SK-N-SH (cell line): ENCODE measurements around the gene PMF1. TPM values are rescaled to one million over a fixed set of nuclear protein-coding genes. Genes with fewer than 3 reads are reported as not detected.

ENCODE experiments used
- CTCF ChIA-PET: fragments of 300-600, 350-600 bp; formaldehyde crosslinking; extraction: SDS; loops from one replicate; lab custom pipeline; 2021; lab: Yijun Ruan, JAX
- POLR2A ChIA-PET: fragments of 350-600 bp; sonication (Branson Sonifier 250); formaldehyde crosslinking; extraction: SDS; loops from one replicate; lab custom pipeline; 2020; ENCODE audit warnings: antibody characterized with exemption, inconsistent platforms; lab: Yijun Ruan, JAX
- DNase-seq: peaks from one replicate; pipeline ENCODE4 v3.0.0; 2012
- H2AFZ ChIP-seq: fragments of 200-600 bp; sonication (generic); 2 replicates; pipeline ENCODE4 v1.8.1; 2016; ENCODE audit warnings: antibody characterized with exemption, mild to moderate bottlenecking, low read depth
- H3F3A ChIP-seq: fragments of 200-600 bp; sonication (generic); replicated peaks from 2 replicates; pipeline ENCODE3; 2016; ENCODE audit warnings: antibody characterized with exemption, mild to moderate bottlenecking; ENCODE audit not compliant: insufficient read depth
- H3K27ac ChIP-seq, 2 experiments: fragments of 200-500 bp in 1 of 2; fragments of 200-600 bp in 1 of 2; sonication (Bioruptor generic) in 1 of 2; sonication (generic), shearing (Covaris generic) in 1 of 2; 2 replicates each; pipeline versions ENCODE4 v1.5.1 to v1.6.1; 2014 to 2016; ENCODE audit warnings: low read depth in 2 of 2, inconsistent platforms in 1 of 2, low read length in 1 of 2, mild to moderate bottlenecking in 1 of 2, mixed read lengths in 1 of 2
- H3K27me3 ChIP-seq: fragments of 200-600 bp; sonication (generic), shearing (Covaris generic); 2 replicates; pipeline ENCODE4 v1.6.1; 2016; ENCODE audit warnings: mixed run types; ENCODE audit not compliant: insufficient read depth
- H3K36me3 ChIP-seq, 2 experiments: fragments of 200-500 bp in 1 of 2; fragments of 200-600 bp in 1 of 2; sonication (Bioruptor generic) in 1 of 2; sonication (generic) in 1 of 2; replicated peaks in 1 of 2; 2 replicates each; pipeline versions ENCODE3 to v1.5.1; 2014 to 2016; ENCODE audit warnings: low read length in 1 of 2, mild to moderate bottlenecking in 1 of 2; ENCODE audit not compliant: insufficient read depth in 2 of 2, control insufficient read depth in 1 of 2
- H3K4me1 ChIP-seq, 2 experiments: fragments of 200-500 bp in 1 of 2; fragments of 200-600 bp in 1 of 2; sonication (Bioruptor generic) in 1 of 2; sonication (generic), shearing (Covaris generic) in 1 of 2; 2 replicates each; pipeline versions ENCODE4 v1.5.1 to v1.6.1; 2014 to 2016; ENCODE audit warnings: low read depth in 1 of 2, low read length in 1 of 2, mixed run types in 1 of 2; ENCODE audit not compliant: insufficient read depth in 2 of 2, control insufficient read depth in 1 of 2
- H3K4me2 ChIP-seq: fragments of 200-600 bp; sonication (generic), shearing (Covaris generic); 2 replicates; pipeline ENCODE4 v1.6.1; 2017; ENCODE audit warnings: mixed run types
- H3K4me3 ChIP-seq, 2 experiments: fragments of 200-500 bp in 1 of 2; fragments of 200-600 bp in 1 of 2; sonication (Bioruptor generic) in 1 of 2; sonication (generic), shearing (Covaris generic) in 1 of 2; 2 replicates each; pipeline versions ENCODE4 v1.5.1 to v1.8.1; 2014 to 2016; ENCODE audit warnings: low read depth in 2 of 2, inconsistent platforms in 1 of 2, low read length in 1 of 2, mild to moderate bottlenecking in 1 of 2, mixed read lengths in 1 of 2, moderate library complexity in 1 of 2
- H3K79me2 ChIP-seq: fragments of 200-600 bp; sonication (generic); 2 replicates; pipeline ENCODE4 v1.8.1; 2017; ENCODE audit warnings: mild to moderate bottlenecking; ENCODE audit not compliant: insufficient read depth
- H3K9ac ChIP-seq: fragments of 200-600 bp; sonication (generic); 2 replicates; pipeline ENCODE4 v1.6.1; 2017; ENCODE audit warnings: mixed run types
- H3K9me2 ChIP-seq: fragments of 200-600 bp; sonication (generic); 2 replicates; pipeline ENCODE4 v1.6.1; 2017; ENCODE audit warnings: mixed run types
- H3K9me3 ChIP-seq: fragments of 200-600 bp; sonication (generic); 2 replicates; pipeline ENCODE4 v1.6.1; 2017; ENCODE audit warnings: mixed run types, mild to moderate bottlenecking, moderate library complexity
- H4K20me1 ChIP-seq: fragments of 200-600 bp; sonication (generic); 2 replicates; pipeline ENCODE4 v1.6.1; 2017; ENCODE audit warnings: mild to moderate bottlenecking, mixed run types; ENCODE audit not compliant: insufficient read depth
- CHD2 ChIP-seq: fragments of 150-350 bp; IDR thresholded peaks from 2 replicates; pipeline ENCODE4 v1.6.1; 2018; ENCODE audit warnings: low read length; ENCODE audit not compliant: partially characterized antibody
- EP300 ChIP-seq, 2 experiments: IDR thresholded peaks; 2 replicates each; pipeline versions ENCODE4 v1.4.0 to v1.6.1; 2012; ENCODE audit warnings: borderline replicate concordance in 1 of 2, low read depth in 1 of 2, low read length in 1 of 2
- IRF3 ChIP-seq: fragments of 150-350 bp; IDR thresholded peaks from 2 replicates; pipeline ENCODE4 v1.6.1; 2016; ENCODE audit warnings: mild to moderate bottlenecking, low read depth, low read length
- MAX ChIP-seq: IDR thresholded peaks from 2 replicates; pipeline ENCODE4 v1.4.0; 2012; ENCODE audit warnings: low read depth
- MEF2A ChIP-seq: IDR thresholded peaks from 2 replicates; pipeline ENCODE4 v1.4.0; 2012; ENCODE audit warnings: low read depth, borderline replicate concordance
- NFIC ChIP-seq: IDR thresholded peaks from 2 replicates; pipeline ENCODE4 v1.4.0; 2012; ENCODE audit warnings: borderline replicate concordance
- NRF1 ChIP-seq: IDR thresholded peaks from 2 replicates; pipeline ENCODE4 v1.6.1; 2012; ENCODE audit warnings: low read depth, mild to moderate bottlenecking, low read length
- POLR2AphosphoS5 ChIP-seq: IDR thresholded peaks from 2 replicates; pipeline ENCODE4 v1.6.1; 2012; ENCODE audit warnings: low read depth, low read length
- RCOR1 ChIP-seq: fragments of 150-350 bp; IDR thresholded peaks from 2 replicates; pipeline ENCODE4 v1.6.1; 2017; ENCODE audit warnings: antibody characterized with exemption, low read length
- RFX5 ChIP-seq: IDR thresholded peaks from 2 replicates; pipeline ENCODE4 v1.6.1; 2012; ENCODE audit warnings: mild to moderate bottlenecking, improper control_type of control experiment, low read length
- RXRA ChIP-seq: IDR thresholded peaks from 2 replicates; pipeline ENCODE4 v1.4.0; 2012; ENCODE audit warnings: low read depth, mild to moderate bottlenecking, borderline replicate concordance
- SIN3A ChIP-seq: IDR thresholded peaks from 2 replicates; pipeline ENCODE4 v1.6.1; 2012; ENCODE audit warnings: low read depth, mild to moderate bottlenecking, low read length, moderate library complexity, borderline replicate concordance
- SMC3 ChIP-seq: IDR thresholded peaks from 2 replicates; pipeline ENCODE4 v1.6.1; 2012; ENCODE audit warnings: low read depth, low read length, improper control_type of control experiment
- TAF1 ChIP-seq: IDR thresholded peaks from 2 replicates; pipeline ENCODE4 v1.6.1; 2012; ENCODE audit warnings: low read depth, mild to moderate bottlenecking, low read length, moderate library complexity, borderline replicate concordance
- YY1 ChIP-seq: IDR thresholded peaks from 2 replicates; pipeline ENCODE4 v1.4.0; 2012; ENCODE audit warnings: low read depth, mild to moderate bottlenecking
- WGBS: methylation state at CpG from one replicate; pipeline ENCODE4 v1.1.6; 2017; ENCODE audit warnings: low lambda C conversion rate; 5-methylcytosine and 5-hydroxymethylcytosine counted together
- polyA plus RNA-seq, 3 experiments: library from polyadenylated mRNA; depleted of rRNA; stranded (reverse); fragments of >200 nt; gene quantifications; 2 replicates each; pipeline ENCODE4 v1.2.3, GENCODE V29; 2012
- TF ChIP-seq, protein P1 (sequence below): fragments of 200-600 bp; sonication (generic); IDR thresholded peaks from 2 replicates; pipeline ENCODE4 v1.6.1; 2017; ENCODE audit warnings: antibody characterized with exemption, mild to moderate bottlenecking, moderate library complexity

Gene PMF1
- polyA plus RNA-seq, 1 of the 3 experiments (the other 2 are of a cell fraction) = 89.5 TPM

DNA sequence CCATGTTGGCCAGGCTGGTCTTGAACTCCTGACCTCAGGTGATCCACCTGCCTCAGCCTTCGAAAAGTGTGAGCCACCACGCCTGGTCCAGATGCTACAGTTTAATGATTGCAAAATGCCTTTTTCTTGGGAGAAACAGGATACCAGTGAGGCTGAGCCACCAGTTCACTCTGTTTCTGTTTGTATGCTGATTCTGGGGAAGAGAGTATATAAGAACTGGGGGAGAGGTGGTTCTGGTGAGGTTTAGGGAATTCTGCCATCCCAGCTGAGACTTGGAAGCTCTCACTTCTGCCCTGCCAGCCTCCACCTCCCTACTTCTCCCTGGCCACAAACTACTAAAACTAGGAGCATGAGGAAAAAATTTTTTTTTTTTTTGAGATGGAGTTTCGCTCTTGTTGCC lies 8.1 kb upstream of the PMF1 start:
- H3K36me3 ChIP-seq = peaks cover 37 to 53% of the 10 kb centered on the region in 2 experiments
- peaks cover 52% of the 10 kb centered on the region for H3K79me2 ChIP-seq
- no peak overlapping the region for H2AFZ ChIP-seq
- ChIA-PET CTCF (interaction anchor here (1.3 to 2.0 kb wide), 2 partner anchors 20 to 115 kb away, joined by 3 to 7 read pairs; no protein-coding TSS in a partner anchor), POLR2A (no interaction called here)
- H3K9me2 ChIP-seq = no peaks in the 10 kb centered on the region
- no peak overlapping the region for H3K4me2 ChIP-seq
- no peak overlapping the region for H3K4me3 ChIP-seq
- no peaks in the 10 kb centered on the region for H3K27me3 ChIP-seq
- no peak overlapping the region for H3K27ac ChIP-seq
- TF ChIP-seq, protein P1, sequence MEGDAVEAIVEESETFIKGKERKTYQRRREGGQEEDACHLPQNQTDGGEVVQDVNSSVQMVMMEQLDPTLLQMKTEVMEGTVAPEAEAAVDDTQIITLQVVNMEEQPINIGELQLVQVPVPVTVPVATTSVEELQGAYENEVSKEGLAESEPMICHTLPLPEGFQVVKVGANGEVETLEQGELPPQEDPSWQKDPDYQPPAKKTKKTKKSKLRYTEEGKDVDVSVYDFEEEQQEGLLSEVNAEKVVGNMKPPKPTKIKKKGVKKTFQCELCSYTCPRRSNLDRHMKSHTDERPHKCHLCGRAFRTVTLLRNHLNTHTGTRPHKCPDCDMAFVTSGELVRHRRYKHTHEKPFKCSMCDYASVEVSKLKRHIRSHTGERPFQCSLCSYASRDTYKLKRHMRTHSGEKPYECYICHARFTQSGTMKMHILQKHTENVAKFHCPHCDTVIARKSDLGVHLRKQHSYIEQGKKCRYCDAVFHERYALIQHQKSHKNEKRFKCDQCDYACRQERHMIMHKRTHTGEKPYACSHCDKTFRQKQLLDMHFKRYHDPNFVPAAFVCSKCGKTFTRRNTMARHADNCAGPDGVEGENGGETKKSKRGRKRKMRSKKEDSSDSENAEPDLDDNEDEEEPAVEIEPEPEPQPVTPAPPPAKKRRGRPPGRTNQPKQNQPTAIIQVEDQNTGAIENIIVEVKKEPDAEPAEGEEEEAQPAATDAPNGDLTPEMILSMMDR = no peak
- TF ChIP-seq POLR2AphosphoS5 (no peak), RFX5 (no peak), IRF3 (no peak), MAX (no peak), RCOR1 (no peak), MEF2A (no peak), SMC3 (no peak), NRF1 (no peak), EP300 (IDR thresholded peaks at IDR 0.05; ENCODE audit: borderline replicate concordance in 1 of 2, low read depth in 1 of 2, low read length in 1 of 2) (no peak), CHD2 (no peak)
- peaks cover 0 to 3% of the 10 kb centered on the region in 2 experiments; a peak in 3 of 4 replicates for H3K4me1 ChIP-seq
- H3F3A ChIP-seq = peaks cover 28% of the 10 kb centered on the region
- H4K20me1 ChIP-seq = no peaks in the 10 kb centered on the region
- WGBS = 96% methylated on average over 3 of the region's 3 CpGs
- no peak for DNase-seq
- H3K9ac ChIP-seq = no peak overlapping the region
- H3K9me3 ChIP-seq = no peaks in the 10 kb centered on the region

- H3K4me3 ChIP-seq = no peak overlapping the region
- H3K9me2 ChIP-seq = no peaks in the 10 kb centered on the region
- WGBS = 90% methylated on average over 3 of the region's 3 CpGs
- CTCF ChIA-PET = interaction anchor here (0.9 to 2.6 kb wide), 5 partner anchors 12 to 70 kb away, joined by 3 to 14 read pairs (median 4); no protein-coding TSS in a partner anchor
- POLR2A ChIA-PET = interaction anchor here (1.6 kb wide), 1 partner anchor 17 kb away, joined by 4 read pairs; the partner anchor contains the start of gene SLC25A44
- H3K4me2 ChIP-seq = no peak overlapping the region
- no peak overlapping the region for H3K27ac ChIP-seq
- H3F3A ChIP-seq = peaks cover 26% of the 10 kb centered on the region
- no peaks in the 10 kb centered on the region for H3K27me3 ChIP-seq
- H3K9ac ChIP-seq = no peak overlapping the region
- H3K36me3 ChIP-seq = peaks cover 25 to 41% of the 10 kb centered on the region in 2 experiments
- H3K9me3 ChIP-seq = no peaks in the 10 kb centered on the region
- no peak for TF ChIP-seq MEF2A
- no peak for TF ChIP-seq NFIC
- TF ChIP-seq TAF1 = no peak
- TF ChIP-seq YY1 = no peak
- no peak for TF ChIP-seq SIN3A
- TF ChIP-seq RXRA = no peak
- no peak overlapping the region for H2AFZ ChIP-seq
- no peaks in the 10 kb centered on the region for H4K20me1 ChIP-seq
- H3K79me2 ChIP-seq = peaks cover 29% of the 10 kb centered on the region
- peaks cover 7 to 8% of the 10 kb centered on the region in 2 experiments; a peak in 2 of 4 replicates for H3K4me1 ChIP-seq
- DNase-seq = no peak
These were observed 1.6 kb upstream of the PMF1 start for GRCh38 chr1:156211243-156211642.
